Progenitor cell of endocrine pancreas (in vitro differentiated cells): ENCODE measurements around the gene RCAN2. TPM values are rescaled to one million over a fixed set of nuclear protein-coding genes. Genes with fewer than 3 reads are reported as not detected.

ENCODE experiments used
- DNase-seq: peaks from one replicate; pipeline ENCODE4 v3.0.0; 2021; ENCODE audit warnings: low spot score; ENCODE audit not compliant: unreplicated experiment
- H3K27ac Mint-ChIP-seq: 2 replicates; pipeline ENCODE4 v1.8.0; 2021; ENCODE audit warnings: mild to moderate bottlenecking, moderate library complexity, mixed read lengths
- H3K27me3 Mint-ChIP-seq: 2 replicates; pipeline ENCODE4 v1.8.0; 2021; ENCODE audit warnings: mixed read lengths
- H3K36me3 Mint-ChIP-seq: 2 replicates; pipeline ENCODE4 v1.8.0; 2022; ENCODE audit warnings: mixed read lengths; ENCODE audit not compliant: insufficient read depth
- H3K4me1 Mint-ChIP-seq: 2 replicates; pipeline ENCODE4 v1.8.0; 2021; ENCODE audit warnings: low read depth, mixed read lengths
- H3K4me3 Mint-ChIP-seq: 2 replicates; pipeline ENCODE4 v1.8.0; 2021; ENCODE audit warnings: low read depth, mild to moderate bottlenecking, moderate library complexity, mixed read lengths
- H3K9me3 Mint-ChIP-seq: 2 replicates; pipeline ENCODE4 v1.8.0; 2021; ENCODE audit warnings: low read depth, mixed read lengths
- total RNA-seq: library from RNA; stranded (reverse); gene quantifications from 2 replicates; pipeline ENCODE4 v1.2.1, GENCODE V29; 2021
- TF ChIP-seq, protein P1 (sequence below): fragments of 200-600 bp; sonication (generic); IDR thresholded peaks from one replicate; pipeline ENCODE4 v1.5.0; 2021; ENCODE audit warnings: antibody characterized with exemption, mild to moderate bottlenecking; ENCODE audit not compliant: unreplicated experiment

The RCAN2 gene
- total RNA-seq, 1 donor from 2014 or later: 23.3 TPM

DNA sequence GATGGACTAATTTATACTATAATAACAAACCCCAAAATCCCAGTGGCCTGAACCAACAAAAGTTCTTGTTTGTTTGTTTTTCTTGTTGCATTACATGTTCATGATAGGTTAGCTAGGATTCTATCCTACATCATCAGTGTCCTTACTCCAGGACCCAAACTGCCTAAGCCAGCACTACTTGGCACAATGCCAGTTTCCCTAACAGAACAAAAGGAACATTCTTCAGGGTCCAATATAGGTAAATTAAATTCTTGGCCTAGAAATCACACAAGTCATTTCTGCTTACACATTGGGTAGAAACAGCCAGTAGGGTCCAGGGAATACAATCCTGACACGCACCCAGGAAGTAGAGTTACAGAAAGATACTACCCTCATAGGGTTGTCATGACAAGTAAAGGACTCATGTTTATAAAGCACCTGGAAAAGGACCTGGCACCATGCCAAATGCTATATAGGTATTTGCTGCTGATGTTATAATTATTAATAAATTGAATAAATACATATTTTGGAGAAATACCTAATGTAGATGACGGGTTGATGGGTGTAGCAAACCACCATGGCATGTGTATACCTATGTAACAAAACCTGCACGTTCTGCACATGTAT lies 38.8 kb downstream of the RCAN2 start:
- DNase-seq: no peak
- Mint-ChIP-seq H3K4me1 (peaks cover 7% of the 10 kb centered on the region), H3K27me3 (no peaks in the 10 kb centered on the region), H3K4me3 (no peak overlapping the region), H3K9me3 (peaks cover 25% of the 10 kb centered on the region), H3K27ac (no peak overlapping the region), H3K36me3 (peaks cover 29% of the 10 kb centered on the region)
- TF ChIP-seq, protein P1, sequence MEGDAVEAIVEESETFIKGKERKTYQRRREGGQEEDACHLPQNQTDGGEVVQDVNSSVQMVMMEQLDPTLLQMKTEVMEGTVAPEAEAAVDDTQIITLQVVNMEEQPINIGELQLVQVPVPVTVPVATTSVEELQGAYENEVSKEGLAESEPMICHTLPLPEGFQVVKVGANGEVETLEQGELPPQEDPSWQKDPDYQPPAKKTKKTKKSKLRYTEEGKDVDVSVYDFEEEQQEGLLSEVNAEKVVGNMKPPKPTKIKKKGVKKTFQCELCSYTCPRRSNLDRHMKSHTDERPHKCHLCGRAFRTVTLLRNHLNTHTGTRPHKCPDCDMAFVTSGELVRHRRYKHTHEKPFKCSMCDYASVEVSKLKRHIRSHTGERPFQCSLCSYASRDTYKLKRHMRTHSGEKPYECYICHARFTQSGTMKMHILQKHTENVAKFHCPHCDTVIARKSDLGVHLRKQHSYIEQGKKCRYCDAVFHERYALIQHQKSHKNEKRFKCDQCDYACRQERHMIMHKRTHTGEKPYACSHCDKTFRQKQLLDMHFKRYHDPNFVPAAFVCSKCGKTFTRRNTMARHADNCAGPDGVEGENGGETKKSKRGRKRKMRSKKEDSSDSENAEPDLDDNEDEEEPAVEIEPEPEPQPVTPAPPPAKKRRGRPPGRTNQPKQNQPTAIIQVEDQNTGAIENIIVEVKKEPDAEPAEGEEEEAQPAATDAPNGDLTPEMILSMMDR: no peak

DNA sequence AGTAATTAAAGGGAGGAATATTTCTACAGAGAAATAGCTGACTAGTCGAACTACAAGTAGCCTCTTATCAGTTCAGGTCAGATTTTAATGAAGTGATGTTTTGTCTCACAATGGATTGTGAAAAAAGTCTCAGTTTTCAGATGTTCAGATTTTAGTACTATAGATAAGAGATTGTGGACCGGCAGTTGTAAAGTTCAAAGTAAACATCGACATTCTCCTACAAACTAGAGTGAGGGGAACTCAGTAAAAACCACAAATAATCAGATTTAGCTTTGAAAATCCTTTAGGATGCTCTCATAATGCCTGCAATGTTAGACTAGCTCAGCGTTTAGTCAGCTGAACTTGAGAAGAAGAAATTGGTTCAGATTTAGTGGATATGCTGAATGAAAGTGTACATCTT lies 39.9 kb downstream of the RCAN2 start:
- peaks cover 7% of the 10 kb centered on the region for H3K4me1 Mint-ChIP-seq
- H3K4me3 Mint-ChIP-seq: no peak overlapping the region
- H3K27me3 Mint-ChIP-seq: no peaks in the 10 kb centered on the region
- peaks cover 31% of the 10 kb centered on the region for H3K36me3 Mint-ChIP-seq
- no peak overlapping the region for H3K27ac Mint-ChIP-seq
- TF ChIP-seq, protein P1: no peak
- peaks cover 32% of the 10 kb centered on the region for H3K9me3 Mint-ChIP-seq
- DNase-seq: no peak

DNA sequence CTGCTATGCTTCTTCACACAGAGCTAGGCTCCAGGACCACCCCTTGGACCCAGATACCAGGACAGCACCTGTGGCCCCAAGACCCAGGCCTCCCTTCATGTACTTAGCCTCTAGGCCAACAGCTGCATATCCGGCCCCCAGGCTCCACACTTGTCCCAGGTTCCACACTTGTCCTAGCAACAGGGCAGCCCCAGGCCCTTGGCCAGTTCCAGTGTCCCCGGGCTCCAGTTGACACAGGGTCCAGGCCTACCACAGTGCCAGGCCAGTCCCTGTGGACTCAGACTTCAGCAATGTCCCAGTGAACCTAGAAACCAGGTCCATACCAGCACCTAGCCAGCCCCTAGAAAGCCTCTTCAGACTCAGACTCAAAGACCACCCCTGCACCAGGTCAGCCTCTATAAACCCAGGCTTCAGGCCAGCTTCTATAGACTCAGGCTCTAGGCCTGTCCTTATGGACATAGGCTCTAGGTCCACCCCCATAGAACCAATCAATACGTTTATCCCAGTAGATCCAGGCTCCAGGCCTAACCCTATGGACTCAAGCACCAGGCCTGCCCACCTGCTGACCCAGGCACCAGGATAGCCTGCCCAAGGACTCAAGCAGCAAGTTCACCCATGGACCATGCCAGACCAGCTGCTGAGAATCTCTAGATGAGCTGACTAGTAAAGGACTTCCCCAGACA lies 46.3 kb downstream of the RCAN2 start:
- DNase-seq: no peak
- no peak overlapping the region for H3K27ac Mint-ChIP-seq
- H3K9me3 Mint-ChIP-seq: peaks cover 33% of the 10 kb centered on the region
- H3K36me3 Mint-ChIP-seq: peaks cover 27% of the 10 kb centered on the region
- TF ChIP-seq, protein P1: no peak
- no peaks in the 10 kb centered on the region for H3K27me3 Mint-ChIP-seq
- no peaks in the 10 kb centered on the region for H3K4me1 Mint-ChIP-seq
- no peak overlapping the region for H3K4me3 Mint-ChIP-seq

DNA sequence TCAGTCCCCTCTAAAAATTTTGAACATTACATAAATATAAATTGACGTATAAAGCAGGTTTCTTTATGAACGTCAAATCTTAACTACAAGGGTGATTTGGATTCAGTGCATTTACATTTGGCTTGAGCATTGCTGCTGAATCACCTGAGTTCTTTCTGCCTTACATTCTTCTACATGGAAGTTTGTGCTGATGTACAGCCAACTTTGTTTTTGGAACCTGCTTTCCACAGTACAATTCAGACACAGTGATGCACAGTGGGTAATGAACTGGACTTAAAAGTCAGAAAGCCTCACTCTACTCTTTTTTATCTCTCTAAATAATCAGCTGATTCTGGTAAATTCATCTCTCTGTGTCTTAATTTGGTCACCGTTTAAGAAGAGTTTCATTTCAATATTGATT lies 47.6 kb downstream of the RCAN2 start:
- TF ChIP-seq, protein P1: no peak
- Mint-ChIP-seq H3K4me1 (no peaks in the 10 kb centered on the region), H3K27me3 (no peaks in the 10 kb centered on the region), H3K9me3 (peaks cover 26% of the 10 kb centered on the region), H3K36me3 (peaks cover 19% of the 10 kb centered on the region), H3K4me3 (no peak overlapping the region), H3K27ac (no peak overlapping the region)
- DNase-seq: no peak

DNA sequence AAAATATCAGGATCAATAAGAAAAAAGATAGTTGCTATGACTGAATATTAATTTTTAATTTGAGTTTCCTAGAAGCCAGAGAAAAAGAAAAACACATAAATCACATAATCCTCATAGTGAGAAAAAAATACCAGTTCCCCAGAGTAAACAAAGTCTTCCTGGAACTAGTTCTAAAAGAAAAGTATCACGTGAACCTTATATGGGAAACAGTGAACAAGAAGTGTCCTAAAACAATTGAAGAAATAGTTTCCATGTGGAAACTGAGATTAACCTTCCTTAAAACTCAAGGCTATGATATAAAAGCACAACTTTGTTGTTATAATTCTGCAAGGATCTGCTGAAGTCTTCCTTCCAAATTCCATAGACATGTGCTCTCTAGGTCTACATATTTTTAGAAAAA lies 50.6 kb downstream of the RCAN2 start:
- no peak for DNase-seq
- H3K36me3 Mint-ChIP-seq: peaks cover 6% of the 10 kb centered on the region
- H3K27ac Mint-ChIP-seq: no peak overlapping the region
- H3K4me3 Mint-ChIP-seq: no peak overlapping the region
- no peaks in the 10 kb centered on the region for H3K27me3 Mint-ChIP-seq
- peaks cover 4% of the 10 kb centered on the region for H3K4me1 Mint-ChIP-seq
- TF ChIP-seq, protein P1: no peak
- H3K9me3 Mint-ChIP-seq: peaks cover 6% of the 10 kb centered on the region
